ENCODE results near the gene GRIN2C.

DNA sequence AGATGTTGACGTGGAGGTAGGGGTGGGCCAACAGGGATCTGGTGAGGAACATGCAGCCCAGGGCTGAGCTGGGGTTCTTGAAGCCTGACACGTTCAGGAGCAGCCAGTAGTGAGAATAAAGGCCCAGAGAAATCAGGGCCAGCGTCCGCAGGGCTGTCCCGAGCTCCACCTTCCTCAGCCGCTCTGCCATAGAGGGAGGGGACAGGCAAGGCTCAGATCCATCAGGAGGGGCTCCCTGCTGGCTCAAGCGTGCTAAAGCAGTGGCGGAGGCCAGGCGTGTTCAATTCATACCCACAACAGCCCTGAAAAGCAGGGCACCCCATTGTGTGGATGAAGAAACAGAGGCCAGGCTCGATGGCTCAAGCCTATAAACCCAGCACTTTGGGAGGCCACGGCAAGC, 21.4 kb upstream of the GRIN2C start:
- TF ChIP-seq EZH2 (IDR thresholded peaks at IDR 0.05; ENCODE audit: low read depth): no peak
- TF ChIP-seq, protein P1, sequence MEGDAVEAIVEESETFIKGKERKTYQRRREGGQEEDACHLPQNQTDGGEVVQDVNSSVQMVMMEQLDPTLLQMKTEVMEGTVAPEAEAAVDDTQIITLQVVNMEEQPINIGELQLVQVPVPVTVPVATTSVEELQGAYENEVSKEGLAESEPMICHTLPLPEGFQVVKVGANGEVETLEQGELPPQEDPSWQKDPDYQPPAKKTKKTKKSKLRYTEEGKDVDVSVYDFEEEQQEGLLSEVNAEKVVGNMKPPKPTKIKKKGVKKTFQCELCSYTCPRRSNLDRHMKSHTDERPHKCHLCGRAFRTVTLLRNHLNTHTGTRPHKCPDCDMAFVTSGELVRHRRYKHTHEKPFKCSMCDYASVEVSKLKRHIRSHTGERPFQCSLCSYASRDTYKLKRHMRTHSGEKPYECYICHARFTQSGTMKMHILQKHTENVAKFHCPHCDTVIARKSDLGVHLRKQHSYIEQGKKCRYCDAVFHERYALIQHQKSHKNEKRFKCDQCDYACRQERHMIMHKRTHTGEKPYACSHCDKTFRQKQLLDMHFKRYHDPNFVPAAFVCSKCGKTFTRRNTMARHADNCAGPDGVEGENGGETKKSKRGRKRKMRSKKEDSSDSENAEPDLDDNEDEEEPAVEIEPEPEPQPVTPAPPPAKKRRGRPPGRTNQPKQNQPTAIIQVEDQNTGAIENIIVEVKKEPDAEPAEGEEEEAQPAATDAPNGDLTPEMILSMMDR (conservative IDR thresholded peaks at IDR 0.05): no peak

All from PC-9 (cell line).